Measurements from ENCODE around the gene NAT9.
A peak's percentile ranks its signal among the peaks of the same experiment; 100 is the strongest.

Gene NAT9

GRCh38 chr17:74776044-74776962, at the start of gene NAT9:
Gene NAT9 (minus strand): TSS chr17:74776345. CDS start chr17:74775698, 647 bp downstream.
- no peak for TF ChIP-seq CTCF (IDR thresholded peaks at IDR 0.05; ENCODE audit: insufficient read depth, low read depth, low read length, missing control alignments)
- peak; percentile 98 for DNase-seq (ENCODE audit: low read depth)
- H3K4me3 ChIP-seq (ENCODE audit: low read depth, low read length) = peak within 1 kb of the TSS; percentile 96

GRCh38 chr17:74824961-74825627, 48.9 kb upstream of the NAT9 start:
- TF ChIP-seq CTCF (IDR thresholded peaks at IDR 0.05; ENCODE audit: insufficient read depth, low read depth, low read length, missing control alignments) = no peak
- DNase-seq (ENCODE audit: low read depth) = no peak
- no peak overlapping the region for H3K4me3 ChIP-seq (ENCODE audit: low read depth, low read length)

DNA sequence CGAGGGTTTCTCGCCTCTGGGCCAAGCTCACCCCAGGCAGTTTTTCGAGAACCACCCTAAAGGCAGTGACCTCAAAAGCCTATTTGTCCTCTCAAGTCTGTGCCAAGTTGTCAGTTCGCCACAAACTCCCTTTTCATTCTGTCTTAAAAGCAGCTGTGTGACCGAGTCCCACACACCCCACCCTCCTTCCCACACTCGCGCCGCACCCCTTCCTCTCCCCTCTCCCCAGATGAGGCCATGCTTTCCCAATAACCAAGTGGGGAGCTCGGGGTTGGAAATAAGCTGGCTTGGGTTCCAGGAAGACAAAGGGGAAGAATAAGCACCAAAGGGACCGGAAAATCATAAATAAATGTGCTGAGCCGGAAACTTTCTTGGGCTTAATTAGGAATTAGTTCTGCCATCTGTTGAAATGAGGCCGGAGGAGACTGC, 46.8 kb upstream of the NAT9 start:
- DNase-seq (ENCODE audit: low read depth) = no peak
- TF ChIP-seq CTCF (IDR thresholded peaks at IDR 0.05; ENCODE audit: insufficient read depth, low read depth, low read length, missing control alignments) = no peak

DNA sequence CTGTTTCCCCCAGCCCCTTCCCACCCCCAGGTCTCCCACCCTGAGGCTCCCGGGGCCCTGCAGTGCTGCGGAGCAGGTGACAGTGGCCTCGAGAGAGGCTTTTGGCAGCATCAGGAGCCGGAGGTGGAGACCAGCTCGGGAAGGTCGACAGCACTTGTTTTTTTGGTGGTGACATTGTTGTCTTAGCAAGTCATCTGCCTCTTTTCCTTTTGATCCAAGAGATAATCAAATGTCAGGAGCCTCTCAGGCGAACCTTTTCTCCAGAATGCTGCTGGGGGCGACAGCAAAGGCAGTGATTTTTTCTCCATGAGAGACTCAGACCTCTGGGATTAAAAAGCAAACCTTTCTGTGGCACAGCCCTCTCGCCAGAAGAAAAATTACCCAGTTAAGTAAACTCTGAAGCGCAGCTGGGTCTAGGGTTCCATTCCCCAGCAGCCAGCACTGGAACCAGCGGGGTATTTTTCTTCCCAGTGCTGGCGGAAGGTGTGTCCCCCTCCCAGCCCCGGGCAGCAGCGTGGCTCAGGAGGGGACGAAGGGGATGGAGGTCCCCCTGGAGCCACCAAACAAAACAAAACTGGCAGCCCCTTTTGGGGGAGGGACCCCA, 46.3 kb upstream of the NAT9 start:
- DNase-seq (ENCODE audit: low read depth) = no peak
- H3K4me3 ChIP-seq (ENCODE audit: low read depth, low read length) = no peak overlapping the region
- no peak for TF ChIP-seq CTCF (IDR thresholded peaks at IDR 0.05; ENCODE audit: insufficient read depth, low read depth, low read length, missing control alignments)

More for the DNA sequence above, 46.8 kb upstream of the NAT9 start:
- H3K4me3 ChIP-seq (ENCODE audit: low read depth, low read length) = no peak overlapping the region

DNA sequence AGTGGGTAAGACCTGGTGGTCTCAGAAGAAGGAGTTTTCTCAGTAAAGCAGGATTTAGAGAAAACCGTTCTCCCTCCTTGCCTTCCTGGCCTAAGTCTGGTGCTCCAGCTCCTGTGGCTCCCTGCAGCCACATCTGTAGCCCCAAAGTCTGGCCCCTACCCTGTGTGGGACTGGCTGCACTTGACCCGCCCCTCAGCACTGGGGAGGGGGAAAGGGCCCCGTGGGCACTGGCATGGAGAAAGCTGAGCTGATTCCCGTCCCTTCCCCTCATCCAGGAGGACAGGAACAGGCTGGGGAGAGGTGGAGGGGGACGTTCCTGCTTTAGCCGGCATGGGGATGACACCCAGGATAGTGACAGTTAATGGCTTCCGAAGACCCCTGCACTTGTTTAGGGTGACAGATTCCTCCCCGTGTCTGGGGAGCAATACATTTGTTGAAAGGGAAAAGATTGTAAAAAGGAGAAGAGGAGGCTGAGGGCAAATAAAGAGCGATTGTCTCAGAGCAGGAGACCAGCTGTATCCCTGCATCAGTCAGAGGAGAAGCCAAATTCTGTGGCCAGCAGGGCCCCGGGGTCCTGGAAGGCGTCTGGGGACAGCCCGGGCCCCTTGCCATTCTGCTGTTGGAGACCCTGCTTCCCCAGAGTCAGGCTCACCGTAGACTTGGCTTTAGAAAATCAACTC, 45.6 kb upstream of the NAT9 start:
- TF ChIP-seq CTCF (IDR thresholded peaks at IDR 0.05; ENCODE audit: insufficient read depth, low read depth, low read length, missing control alignments) = no peak
- no peak overlapping the region for H3K4me3 ChIP-seq (ENCODE audit: low read depth, low read length)
- no peak for DNase-seq (ENCODE audit: low read depth)

DNA sequence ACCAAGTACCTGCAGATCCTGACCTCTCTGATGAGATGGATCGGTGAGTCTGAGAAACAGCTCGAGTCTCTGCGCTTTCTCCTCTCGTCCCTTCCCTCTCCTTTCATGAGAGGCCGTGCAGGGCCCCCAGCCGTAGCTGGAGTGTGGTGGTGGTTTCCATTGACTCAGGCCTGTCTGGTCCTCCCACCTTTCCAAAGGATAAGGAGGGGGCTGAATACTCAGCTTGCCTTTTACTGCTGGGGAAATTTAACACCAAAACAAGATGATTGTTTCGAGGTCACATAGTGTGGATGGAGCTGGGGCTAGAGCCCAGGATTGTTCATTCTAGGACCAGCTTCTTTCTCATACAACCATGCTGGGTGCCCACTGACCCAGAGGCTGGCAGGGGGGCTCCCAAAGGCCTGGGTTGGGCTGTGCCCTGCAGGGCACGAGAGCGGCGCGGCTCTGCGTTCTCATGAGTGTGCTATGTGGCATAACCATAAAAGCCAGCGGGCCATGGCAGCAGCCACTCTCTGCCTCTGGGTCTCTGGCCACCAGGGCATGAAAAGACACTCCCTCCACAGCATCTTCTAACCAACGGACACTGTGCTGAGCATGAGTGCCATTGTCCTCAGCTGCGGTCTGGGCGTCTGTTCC, 43.8 kb upstream of the NAT9 start:
- no peak overlapping the region for H3K4me3 ChIP-seq (ENCODE audit: low read depth, low read length)
- no peak for DNase-seq (ENCODE audit: low read depth)
- TF ChIP-seq CTCF (IDR thresholded peaks at IDR 0.05; ENCODE audit: insufficient read depth, low read depth, low read length, missing control alignments) = no peak

Measured in GM12865 (cell line).